Activated CD8-positive, alpha-beta memory T cell treated with anti-CD3 and anti-CD28 coated beads, Interleukin-2, amount 50 U/mL, for 48 hours (primary cell): Measurements from ENCODE around the gene DLST.

Experiments
- DNase-seq: peaks from one replicate; pipeline ENCODE4 v3.0.0-alpha.2; 2020

DLST gene

DNA sequence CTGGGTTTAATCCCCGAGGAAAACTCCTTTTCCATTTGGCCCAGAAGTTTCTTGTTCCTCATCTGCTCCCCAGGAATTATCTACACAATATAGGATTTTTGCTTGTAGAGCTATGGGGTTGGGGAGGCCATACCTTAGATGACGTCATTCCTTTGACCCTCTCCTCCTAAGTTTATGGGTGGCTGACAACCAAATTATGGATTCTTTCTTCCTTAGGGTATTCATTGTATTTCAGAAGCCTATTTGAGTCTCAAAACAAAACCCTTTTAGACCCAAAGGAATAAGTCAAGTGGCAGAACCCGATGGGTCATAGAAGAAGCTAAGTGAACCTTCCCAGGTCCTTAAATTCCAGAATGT, 20.0 kb upstream of the DLST start:
- no peak for DNase-seq

DNA sequence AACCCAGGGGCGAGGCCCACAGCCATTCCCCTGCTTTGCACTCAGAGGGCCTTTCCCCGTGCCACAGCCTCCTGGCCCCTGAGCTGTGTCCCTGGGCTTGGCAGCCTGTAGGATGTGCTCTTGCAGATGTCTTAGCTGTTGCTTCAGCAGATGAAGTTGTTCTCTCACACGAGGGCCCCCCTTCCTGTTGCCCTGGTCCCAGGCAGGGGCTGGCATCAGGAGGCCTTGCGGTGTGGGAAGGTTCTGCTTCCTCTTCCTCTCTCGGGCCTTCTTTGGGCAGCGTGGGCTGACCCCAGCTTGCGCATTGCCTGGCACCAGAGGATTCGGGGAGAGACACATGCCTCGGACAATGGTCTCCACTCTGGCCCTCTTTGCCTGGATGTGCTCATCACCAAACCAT, 18.4 kb upstream of the DLST start:
- no peak for DNase-seq

DNA sequence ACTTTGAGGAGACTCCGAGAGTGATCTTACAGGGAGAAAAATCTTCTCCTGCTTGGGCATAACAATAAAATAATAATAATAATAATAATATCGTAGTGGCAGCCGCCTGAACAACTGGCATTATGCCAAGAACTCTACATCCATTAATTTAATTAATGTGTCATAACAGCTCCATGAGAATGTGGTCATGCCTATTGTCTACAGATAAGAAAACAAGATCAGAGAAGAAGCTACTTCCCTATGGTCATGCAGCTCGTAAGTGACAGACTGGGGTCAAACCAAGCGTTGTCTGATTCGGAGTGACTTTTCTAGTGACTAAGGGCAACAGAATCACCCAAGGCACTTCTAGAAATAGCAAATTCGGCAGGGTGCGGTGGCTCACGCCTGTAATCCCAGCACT, 17.5 kb upstream of the DLST start:
- DNase-seq = no peak

DNA sequence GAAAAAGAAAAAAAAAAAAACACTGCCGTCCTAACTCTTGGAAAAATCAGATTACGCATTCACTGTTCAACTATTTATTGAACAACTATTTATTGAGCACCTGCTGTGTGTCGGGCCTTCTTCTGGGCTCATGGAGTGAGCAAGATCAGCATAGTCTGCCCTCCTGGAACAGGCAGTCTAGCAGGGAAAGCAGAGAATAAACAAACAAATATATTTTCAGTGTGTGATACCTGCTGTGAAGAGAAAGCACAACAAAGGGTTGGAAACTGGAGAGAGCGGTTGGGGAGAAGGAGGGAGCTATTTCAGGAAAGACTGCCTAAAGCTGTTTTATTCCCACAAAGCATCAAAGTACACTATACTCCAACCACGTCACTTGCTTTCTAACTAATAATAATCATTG, 16.6 kb upstream of the DLST start:
- no peak for DNase-seq

DNA sequence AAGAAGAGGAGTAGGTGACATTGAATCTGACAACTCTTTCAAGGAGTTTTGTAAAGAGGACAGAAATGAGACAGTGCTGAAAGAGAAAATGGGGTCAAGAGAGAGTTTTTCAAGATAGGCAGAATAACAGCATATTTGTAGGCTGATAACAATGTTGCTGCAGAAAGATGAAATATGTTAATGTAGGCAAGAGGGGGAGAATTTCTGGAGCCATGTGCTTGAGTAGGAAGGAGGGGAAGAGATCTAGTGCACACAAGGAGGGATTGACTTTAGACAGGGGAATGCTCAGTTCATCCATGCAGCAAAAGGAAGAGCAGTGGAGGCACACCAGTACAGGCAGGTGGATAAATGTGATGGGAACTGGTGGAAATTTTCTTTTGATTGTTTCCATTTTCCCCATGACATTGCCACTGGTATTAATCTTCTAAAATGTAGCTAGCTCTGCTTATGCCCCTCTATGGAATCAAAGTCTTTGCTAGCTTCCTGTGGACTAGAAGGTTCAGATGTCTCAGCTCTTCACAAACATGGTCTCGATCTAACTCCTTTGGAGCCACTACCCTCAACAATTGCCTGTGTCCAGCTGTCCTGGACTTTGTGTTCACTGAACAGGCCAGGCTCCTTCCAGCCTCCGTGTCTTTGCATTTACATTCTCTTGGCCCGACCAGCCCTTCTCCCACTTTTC, 14.9 kb upstream of the DLST start:
- DNase-seq = no peak

DNA sequence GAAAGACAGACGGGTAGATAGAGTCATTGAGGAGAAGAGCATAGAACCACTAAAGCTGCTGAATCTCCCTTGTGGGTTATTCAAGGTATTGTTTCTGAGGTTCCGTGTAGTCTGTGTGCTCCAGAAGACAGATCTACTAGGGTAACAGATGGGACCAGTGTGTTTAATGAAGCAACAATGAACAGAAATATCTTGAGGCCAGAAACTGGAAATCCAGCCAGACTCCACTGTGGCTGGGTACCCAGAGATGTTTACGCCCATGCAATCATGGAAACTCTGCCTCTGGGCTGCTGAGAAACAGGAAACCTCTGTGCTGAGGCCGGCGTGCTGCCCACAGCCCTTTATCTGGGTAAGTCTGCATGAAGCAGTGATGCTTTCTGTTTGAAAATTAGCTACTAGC, 14.0 kb upstream of the DLST start:
- DNase-seq = peak; percentile 74

DNA sequence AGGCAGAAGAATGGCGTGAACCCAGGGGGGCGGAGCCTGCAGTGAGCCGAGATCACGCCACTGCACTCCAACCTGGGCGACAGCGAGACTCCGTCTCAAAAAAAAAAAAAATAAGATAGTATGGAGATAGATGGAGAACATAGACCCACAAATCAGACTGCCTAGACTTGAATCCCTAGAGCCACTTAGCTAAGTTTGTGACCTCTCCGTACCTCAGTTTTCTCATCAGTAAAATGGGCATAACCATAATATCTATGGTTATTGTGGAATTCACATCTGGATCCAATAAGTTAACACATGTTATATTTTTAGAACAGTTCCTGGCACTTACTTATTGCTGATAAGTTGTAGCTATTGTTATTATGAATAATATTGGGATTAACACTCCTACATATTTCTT, 13.0 kb upstream of the DLST start:
- no peak for DNase-seq

DNA sequence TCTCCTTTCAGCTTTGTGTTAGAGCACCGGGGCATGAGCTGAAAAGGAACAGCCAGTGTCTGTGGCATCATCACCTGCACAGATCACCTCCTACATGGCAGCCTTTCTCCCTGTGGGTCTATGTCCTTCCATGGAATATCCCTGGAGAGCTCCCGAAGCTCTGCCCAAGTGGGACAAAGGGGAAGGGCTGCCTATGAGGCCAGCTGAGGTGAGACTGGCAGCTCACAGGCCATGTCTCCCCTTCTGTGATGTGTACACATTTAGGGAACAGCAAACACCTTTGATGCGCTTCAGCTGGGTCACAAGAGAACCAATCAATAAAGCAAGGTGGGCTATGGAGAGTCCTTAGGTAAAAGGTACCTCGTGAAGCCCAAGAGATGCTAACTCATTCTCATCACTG, 9.9 kb upstream of the DLST start:
- peak; percentile 30 for DNase-seq

DNA sequence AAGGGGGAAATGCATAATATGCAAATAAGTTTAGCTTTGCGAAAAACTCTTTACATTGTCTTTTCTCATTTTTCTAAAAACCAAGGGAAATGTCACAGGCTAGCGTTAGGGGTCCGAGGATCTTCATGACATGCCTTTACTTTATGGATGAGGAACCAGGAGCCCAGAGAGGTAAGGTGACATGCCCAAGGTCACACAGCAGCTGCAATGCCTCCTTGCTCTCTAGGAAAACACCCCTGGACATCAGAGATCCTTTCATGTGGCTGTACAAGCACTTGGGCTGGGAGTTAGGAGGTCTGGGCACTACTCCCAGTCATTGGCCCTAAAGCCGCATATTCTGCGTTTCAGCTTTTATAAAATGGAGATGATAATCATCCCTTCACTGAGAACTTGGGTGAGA, 6.5 kb upstream of the DLST start:
- DNase-seq = no peak

DNA sequence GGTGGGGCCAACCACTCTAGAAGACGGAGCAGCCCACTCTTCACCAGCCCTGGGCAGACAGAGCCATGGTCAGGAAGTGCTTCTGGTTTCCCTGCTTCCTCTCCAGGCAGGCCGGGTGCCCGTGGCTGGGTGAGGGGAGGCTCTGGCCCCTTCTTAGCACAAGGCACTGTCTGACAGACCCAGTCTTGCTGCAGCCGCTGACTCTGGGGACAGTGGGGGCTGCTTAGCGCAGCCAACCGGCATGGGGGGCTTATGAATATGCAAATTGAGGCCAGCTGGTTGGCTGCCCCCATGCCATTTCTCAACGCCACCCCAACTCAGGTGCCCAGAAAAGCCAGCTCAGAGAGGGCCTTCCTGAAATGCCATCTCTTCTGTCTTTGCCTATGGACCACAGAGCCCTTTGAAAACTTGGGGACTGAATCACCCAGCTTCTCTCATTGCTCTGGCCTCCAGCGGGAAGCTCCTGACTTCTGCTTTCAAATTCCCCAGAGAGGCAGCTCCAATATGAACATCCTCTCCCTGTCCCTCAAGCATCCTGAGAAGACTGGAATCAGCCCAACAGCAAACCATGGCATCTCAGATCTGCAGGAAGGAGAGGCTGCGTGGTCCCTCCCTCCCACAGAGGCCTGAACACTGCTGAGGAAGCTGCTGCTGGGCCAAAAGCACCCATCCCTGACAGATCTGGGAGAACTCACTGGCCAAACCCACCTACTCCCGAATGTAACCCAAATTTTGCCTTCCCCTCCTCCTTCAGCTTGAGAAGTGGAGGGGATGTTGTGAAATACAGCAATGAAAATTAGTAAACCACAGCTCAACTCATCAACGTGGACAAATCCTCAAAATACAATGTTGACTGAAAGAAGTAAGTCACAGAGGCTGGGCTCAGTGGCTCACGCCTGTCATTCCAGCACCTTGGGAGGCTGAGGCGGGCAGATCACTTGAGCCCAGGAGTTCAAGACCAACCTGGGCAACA, 5.5 kb upstream of the DLST start, which contains the start of gene PROX2:
Gene PROX2 (minus strand): TSS at position 205 of the 973 bp plus-strand sequence. CDS start 12,311 bp downstream, outside the sequence.
- peak; percentile 74 for DNase-seq

DNA sequence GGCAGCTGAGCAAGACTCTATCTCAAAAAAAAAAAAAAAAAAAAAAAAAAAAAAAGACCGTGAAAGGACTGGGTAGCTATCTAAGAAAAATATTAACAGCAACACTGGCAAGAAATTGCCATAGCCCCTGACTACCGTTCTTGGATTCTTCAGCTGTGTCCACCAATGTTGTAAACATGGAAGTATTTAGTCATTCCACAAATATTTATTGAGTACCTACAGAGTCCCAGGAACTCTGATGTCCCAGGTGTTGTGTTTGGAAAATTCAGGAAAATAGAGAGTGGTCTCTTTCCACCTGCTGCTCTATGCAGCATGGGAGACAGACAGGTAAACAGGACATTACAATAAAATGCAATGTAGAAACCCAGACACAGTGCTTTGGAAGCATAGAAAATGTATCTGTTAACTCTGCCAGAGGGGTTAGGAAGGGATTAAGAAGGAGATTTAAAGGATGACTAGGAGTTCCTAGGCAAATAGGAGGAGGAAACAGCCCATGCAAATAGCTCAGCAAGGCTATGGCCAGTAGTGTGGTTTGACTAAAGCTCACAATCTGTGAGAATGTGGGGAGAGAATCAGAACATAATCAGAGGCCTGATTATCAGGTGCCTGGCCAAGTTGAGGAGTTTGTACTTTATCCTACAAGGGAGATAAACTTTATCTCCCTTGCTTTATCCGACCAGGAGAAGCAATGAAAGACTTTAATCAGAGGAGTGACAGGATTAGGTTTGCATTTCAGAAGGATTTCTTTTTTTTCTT, 2.1 kb upstream of the DLST start:
- DNase-seq = no peak

DNA sequence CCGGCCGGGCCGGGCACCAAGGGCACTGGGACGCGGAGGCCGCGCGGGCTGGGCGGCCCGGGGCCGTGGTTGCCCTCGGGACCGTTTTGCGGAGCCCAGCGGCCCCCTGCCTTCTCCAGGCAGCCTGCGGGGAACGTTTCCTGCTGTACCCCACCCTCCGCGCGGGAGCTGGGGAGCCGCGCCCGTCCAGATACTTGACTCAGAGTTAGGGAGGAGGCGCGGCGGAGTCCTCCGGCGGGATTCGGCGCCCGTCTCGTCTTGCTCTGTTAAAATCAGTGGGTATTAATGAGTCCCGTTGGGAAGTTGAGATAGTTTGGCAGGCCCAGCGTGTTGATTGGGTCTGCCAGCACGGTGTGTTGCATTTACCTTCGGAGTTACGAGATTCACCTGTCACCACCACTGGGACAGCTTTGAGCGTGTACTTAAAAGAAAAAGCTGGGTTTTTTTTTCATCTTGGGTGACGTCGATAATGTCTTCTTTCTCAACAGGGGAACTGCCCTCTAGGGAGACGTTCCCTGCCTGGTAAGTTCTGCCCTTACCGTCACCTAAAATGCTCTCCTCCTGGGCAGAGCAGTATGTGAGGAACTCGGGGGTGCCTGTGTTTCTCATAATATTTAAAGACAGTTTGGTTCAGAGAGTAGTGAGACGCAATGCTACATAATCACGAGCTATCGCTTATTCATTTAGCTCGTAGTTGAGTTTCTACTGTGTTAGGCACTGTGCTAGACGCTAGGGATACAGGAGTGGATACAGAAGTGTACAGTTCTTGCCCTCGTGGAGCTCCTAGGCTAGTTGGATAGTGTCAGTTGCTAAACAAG, 596 bp downstream of the DLST start:
- peak; percentile 78 for DNase-seq

DNA sequence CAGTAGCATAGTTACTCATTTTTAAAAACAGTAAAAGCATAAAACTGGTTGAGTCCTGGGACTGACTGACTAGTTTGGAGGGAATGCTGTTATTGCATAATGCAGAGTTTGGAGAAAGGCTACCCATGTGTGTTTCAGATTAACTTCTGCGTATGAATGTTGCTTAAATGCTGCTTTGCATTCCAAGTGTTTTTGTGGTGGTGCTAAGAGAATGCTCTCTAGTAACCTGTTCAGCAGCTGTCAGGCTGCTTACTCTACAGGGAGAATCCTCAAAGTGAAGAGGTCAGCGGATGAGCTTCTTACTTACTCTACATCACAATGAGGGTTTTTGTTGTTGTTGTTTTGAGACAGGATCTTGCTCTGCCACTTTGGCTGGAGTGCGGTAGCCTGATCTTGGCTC, 4.3 kb downstream of the DLST start:
- no peak for DNase-seq

DNA sequence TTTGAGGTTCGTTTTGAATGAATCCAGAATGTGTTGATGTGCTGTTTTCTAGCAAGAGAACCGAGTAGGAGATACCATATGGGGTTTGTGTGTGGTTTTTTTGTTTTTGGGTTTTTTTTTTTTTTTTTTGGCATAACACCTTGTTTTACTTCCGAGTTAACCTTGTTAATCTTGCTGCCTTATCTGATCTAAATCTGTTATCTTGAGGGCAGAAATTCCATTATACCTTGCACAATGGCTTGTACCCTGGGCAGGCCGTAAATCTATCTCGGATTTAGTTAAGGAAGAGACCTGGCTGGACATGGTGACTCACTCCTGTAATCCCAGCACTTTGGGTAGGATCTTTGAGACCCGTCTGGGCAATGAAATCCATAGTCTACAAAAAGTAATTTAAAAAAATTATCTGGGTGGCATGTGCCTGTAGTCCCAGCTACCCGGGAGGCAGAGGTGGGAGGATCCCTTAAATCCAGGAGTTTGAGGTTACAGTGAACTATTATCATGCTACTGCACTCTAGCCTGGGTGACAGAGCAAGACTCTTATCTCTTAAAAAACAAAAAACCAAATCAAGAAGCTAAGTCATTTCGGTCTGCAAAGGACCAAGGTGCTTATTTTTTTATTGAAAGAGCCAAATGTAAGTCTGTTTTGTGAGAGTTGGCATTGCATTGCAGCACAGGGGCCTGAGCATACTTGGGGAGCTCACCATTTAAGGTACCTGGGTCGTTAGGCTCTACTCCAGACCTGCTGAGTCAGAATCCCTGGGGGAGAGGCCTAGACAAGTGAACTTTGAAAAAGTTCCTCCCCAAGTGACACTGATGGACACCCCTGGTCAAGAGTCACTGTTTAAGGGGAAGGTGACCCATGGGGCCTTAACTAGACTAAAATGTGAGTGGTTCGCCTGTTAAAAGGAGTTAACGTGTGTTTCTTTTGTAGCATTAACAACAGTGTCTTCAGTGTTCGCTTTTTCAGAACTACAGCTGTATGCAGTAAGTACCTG, 6.7 kb downstream of the DLST start:
- no peak for DNase-seq

DNA sequence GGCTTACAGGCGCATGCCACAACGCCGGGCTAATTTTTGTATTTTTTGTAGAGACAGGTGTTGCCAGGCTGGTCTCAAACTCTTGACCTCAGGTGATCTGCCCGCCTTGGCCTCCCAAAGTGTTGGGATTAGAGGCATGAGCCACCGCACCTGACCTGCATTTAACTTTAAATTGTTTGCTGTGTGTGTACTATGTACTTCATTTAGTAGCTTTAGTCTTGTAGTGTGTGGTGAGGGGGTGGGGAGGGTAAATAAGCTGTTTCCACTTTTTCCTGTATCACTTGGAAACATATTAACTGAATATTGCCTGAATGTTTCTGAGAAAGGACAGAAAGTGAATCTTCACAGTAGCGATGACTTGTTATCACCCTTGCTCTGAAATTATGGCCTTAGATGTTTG, 8.5 kb downstream of the DLST start:
- no peak for DNase-seq

DNA sequence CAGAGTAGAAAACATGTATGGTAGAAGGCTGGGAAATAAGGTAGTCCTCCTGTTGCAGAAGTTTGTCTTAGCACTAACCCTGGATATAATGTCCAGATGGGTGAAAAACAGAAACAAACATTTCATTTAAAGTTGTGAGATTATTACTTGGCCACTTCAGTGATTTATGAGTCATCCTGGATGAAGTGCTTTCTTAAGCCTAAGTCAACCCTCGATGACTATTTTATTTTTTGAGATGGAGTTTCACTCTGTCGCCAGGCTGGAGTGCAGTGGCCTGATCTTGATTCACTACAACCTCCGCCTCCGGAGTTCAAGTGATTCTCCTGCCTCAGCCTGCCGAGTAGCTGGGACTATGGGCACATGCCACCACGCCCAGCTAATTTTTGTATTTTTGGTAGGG, 10.2 kb downstream of the DLST start:
- no peak for DNase-seq

DNA sequence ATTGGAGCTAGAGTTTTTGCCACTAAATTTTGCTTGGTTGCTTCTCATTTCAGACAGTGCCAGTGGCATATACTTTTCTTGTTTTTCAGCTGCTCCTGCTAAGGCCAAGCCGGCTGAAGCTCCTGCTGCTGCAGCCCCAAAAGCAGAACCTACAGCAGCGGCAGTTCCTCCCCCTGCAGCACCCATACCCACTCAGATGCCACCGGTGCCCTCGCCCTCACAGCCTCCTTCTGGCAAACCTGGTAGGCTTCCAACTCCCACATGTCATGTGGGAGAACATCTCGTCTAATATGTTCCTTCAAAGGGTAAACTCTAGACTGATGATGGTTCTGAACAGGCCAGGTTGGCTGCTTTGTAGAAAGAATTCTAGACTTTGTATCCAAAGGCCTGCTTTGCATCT, 11.0 kb downstream of the DLST start:
- DNase-seq = no peak

DNA sequence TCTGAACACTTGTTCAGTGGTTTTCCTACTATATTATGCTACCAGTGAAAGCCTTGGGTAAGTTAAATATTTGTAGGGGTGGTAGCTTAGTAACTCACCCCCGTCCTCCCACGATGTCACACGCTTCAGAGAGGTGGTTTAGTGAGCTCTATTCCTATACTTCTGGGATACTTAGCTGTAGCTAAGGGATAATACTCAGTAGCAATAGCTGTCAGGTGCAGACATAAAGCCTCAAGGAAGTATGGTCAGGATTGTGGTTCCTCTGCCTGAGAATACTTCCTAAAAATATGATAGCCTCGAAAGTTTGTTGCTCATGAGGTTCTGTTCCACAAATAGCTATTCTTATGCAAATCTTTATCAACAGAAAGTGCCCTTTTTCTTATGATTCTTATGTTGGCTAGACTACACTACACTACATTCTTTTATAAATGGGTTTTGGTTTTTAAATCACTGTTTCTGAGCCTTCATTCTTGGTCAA, 11.9 kb downstream of the DLST start:
- DNase-seq = no peak

DNA sequence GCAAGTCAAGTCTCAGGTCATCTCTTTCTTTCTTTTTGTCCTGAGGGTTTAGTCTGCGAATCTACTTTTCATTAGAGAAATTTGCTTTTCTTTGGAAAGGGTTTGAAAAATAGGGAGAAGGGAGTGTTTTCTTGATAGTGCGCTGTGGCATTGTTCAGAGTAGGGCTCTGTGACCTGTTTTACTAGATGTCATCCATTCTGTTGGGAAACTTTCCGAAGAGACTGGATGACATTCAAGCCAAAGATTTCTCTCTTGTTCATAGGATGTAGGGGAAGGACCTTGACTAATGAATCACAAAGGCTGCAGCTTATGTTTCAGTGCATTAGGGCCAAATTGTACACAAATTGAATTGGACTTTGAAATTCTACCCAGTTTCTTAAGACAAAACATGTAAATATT, 14.7 kb downstream of the DLST start:
- no peak for DNase-seq

DNA sequence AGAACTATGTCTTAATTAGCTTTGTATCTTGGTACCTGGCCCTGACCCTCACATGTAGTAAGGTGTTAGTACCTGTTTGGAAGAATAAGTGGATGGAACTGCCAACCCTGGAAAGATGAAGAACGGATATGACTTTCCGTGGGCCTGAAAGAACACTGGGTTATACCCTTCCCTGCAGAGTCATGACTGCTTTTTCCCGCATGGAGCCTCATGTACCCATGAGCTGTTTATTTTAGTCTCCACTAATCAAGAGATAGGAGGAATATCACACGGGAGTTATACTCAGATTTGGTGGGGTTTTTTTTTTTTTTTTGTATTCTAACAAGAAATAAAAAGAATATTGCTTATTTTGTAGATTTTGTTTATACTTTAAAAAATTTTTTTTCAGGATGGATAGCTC, 15.9 kb downstream of the DLST start:
- no peak for DNase-seq

DNA sequence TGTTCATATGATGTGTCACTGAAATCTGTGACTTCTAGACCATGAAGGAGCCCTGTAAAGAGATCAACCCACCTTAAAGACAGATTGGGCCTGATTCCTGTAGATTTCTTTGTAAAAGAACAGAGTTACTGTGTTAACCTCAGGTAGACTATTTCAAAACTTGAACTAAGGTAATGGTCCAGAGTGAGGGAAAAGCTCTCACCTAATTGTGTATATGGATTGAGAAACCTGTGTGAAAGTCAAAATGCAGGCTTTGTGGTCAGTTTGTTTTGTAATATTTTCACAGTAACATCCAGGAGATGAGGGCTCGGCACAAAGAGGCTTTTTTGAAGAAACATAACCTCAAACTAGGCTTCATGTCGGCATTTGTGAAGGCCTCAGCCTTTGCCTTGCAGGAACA, 16.4 kb downstream of the DLST start:
- DNase-seq = no peak
